ENCODE measurements around the gene CDH18. TPM values are rescaled to one million over a fixed set of nuclear protein-coding genes. Genes with fewer than 3 reads are reported as not detected.

Gene CDH18
- total RNA-seq, 4 donors from 2014 or later, result 0.76 to 0.99 TPM; not detected in 2

- Histone ChIP-seq H3K4me3 (no peak overlapping the region), H3K4me1 (no peaks in the 10 kb centered on the region), H3K27ac (no peak overlapping the region), H3K9me3 (no peaks in the 10 kb centered on the region), H3K36me3 (no peaks in the 10 kb centered on the region), H3K27me3 (no peaks in the 10 kb centered on the region)
- 30% methylated on average over 3 of the region's 3 CpGs for WGBS
- TF ChIP-seq EP300 (IDR thresholded peaks at IDR 0.05), result no peak
- no peak for TF ChIP-seq POLR2A (IDR thresholded peaks at IDR 0.05)
- TF ChIP-seq CTCF (IDR thresholded peaks at IDR 0.05), result no peak
- TF ChIP-seq POLR2AphosphoS5 (IDR thresholded peaks at IDR 0.05), result no peak
- no peak for DNase-seq (ENCODE audit: low spot score in 2 of 2)
Measured at GRCh38 chr5:19676895-19677294, 311.1 kb downstream of the CDH18 start.

GRCh38 chr5:19660679-19661078 lies 327.3 kb downstream of the CDH18 start:
- Histone ChIP-seq H3K4me1 (no peaks in the 10 kb centered on the region), H3K9me3 (no peaks in the 10 kb centered on the region), H3K27ac (no peak overlapping the region), H3K36me3 (no peaks in the 10 kb centered on the region), H3K4me3 (no peak overlapping the region), H3K27me3 (no peaks in the 10 kb centered on the region)
- DNase-seq (ENCODE audit: low spot score in 2 of 2), result no peak
- 90% methylated on average over 1 of the region's 1 CpG for WGBS
- TF ChIP-seq EP300 (IDR thresholded peaks at IDR 0.05) (no peak), CTCF (IDR thresholded peaks at IDR 0.05) (no peak), POLR2A (IDR thresholded peaks at IDR 0.05) (no peak), POLR2AphosphoS5 (IDR thresholded peaks at IDR 0.05) (no peak)

- 26% methylated on average over 2 of the region's 2 CpGs for WGBS
Measured at GRCh38 chr5:19655627-19656026, 332.4 kb downstream of the CDH18 start.

GRCh38 chr5:19638461-19638860 lies 349.5 kb downstream of the CDH18 start:
- no peak overlapping the region for H3K27ac ChIP-seq
- no peaks in the 10 kb centered on the region for H3K36me3 ChIP-seq
- H3K9me3 ChIP-seq, result no peaks in the 10 kb centered on the region
- TF ChIP-seq CTCF (IDR thresholded peaks at IDR 0.05) (no peak), EP300 (IDR thresholded peaks at IDR 0.05) (no peak), POLR2A (IDR thresholded peaks at IDR 0.05) (no peak), POLR2AphosphoS5 (IDR thresholded peaks at IDR 0.05) (no peak)
- H3K4me3 ChIP-seq, result no peak overlapping the region
- H3K4me1 ChIP-seq, result no peaks in the 10 kb centered on the region
- no peaks in the 10 kb centered on the region for H3K27me3 ChIP-seq
- DNase-seq (ENCODE audit: low spot score in 2 of 2), result no peak
- 85% methylated on average over 4 of the region's 4 CpGs for WGBS

More at GRCh38 chr5:19655627-19656026, 332.4 kb downstream of the CDH18 start:
- TF ChIP-seq POLR2AphosphoS5 (IDR thresholded peaks at IDR 0.05) (no peak), EP300 (IDR thresholded peaks at IDR 0.05) (no peak), CTCF (IDR thresholded peaks at IDR 0.05) (no peak)
- H3K27me3 ChIP-seq, result no peaks in the 10 kb centered on the region
- H3K4me3 ChIP-seq, result no peak overlapping the region
- no peaks in the 10 kb centered on the region for H3K9me3 ChIP-seq
- no peak for DNase-seq (ENCODE audit: low spot score in 2 of 2)
- H3K27ac ChIP-seq, result no peak overlapping the region
- H3K36me3 ChIP-seq, result no peaks in the 10 kb centered on the region
- no peaks in the 10 kb centered on the region for H3K4me1 ChIP-seq

- Histone ChIP-seq H3K4me3 (no peak overlapping the region), H3K4me1 (no peaks in the 10 kb centered on the region), H3K27me3 (no peaks in the 10 kb centered on the region), H3K9me3 (no peaks in the 10 kb centered on the region), H3K36me3 (no peaks in the 10 kb centered on the region), H3K27ac (no peak overlapping the region)
- TF ChIP-seq POLR2A (IDR thresholded peaks at IDR 0.05) (no peak), EP300 (IDR thresholded peaks at IDR 0.05) (no peak), POLR2AphosphoS5 (IDR thresholded peaks at IDR 0.05) (no peak), CTCF (IDR thresholded peaks at IDR 0.05) (no peak)
- no peak for DNase-seq (ENCODE audit: low spot score in 2 of 2)
- WGBS, result 74% methylated on average over 2 of the region's 2 CpGs
Measured at GRCh38 chr5:19630876-19631275, 357.1 kb downstream of the CDH18 start.
